Measurements from ENCODE around the gene IYD. TPM values are rescaled to one million over a fixed set of nuclear protein-coding genes. Genes with fewer than 3 reads are reported as not detected.

IYD gene
- not detected for total RNA-seq
- long read RNA-seq, donor 1: 0 reads
- long read RNA-seq, donor 2: 0 reads

- no peak for DNase-seq (ENCODE audit: low spot score)
- intact Hi-C loops (cut with DNase I): no loop called here
These were observed at the start of gene IYD for GRCh38 chr6:150368762-150369161. TSS of gene IYD (plus strand) at chr6:150369012. CDS start at chr6:150369032, 20 bp downstream.

- intact Hi-C loops (cut with DNase I): no loop called here
- DNase-seq (ENCODE audit: low spot score): no peak
These were observed 48.9 kb upstream of the IYD start for GRCh38 chr6:150319924-150320323.

GRCh38 chr6:150320442-150320841 is 48.4 kb upstream of the IYD start:
- intact Hi-C loops (cut with DNase I): no loop called here
- DNase-seq (ENCODE audit: low spot score): peak; percentile 87

GRCh38 chr6:150322466-150322871 is 46.3 kb upstream of the IYD start:
- intact Hi-C loops (cut with DNase I): no loop called here
- no peak for DNase-seq (ENCODE audit: low spot score)

GRCh38 chr6:150323205-150323604 is 45.6 kb upstream of the IYD start:
- intact Hi-C loops (cut with DNase I): no loop called here
- DNase-seq (ENCODE audit: low spot score): no peak

- DNase-seq (ENCODE audit: low spot score): no peak
- intact Hi-C loops (cut with DNase I): no loop called here
These were observed 44.8 kb upstream of the IYD start for GRCh38 chr6:150324044-150324443.

GRCh38 chr6:150325066-150325772 is 43.6 kb upstream of the IYD start:
- intact Hi-C loops (cut with DNase I): no loop called here
- DNase-seq (ENCODE audit: low spot score): no peak

GRCh38 chr6:150327117-150327774 is 41.6 kb upstream of the IYD start:
- no peak for DNase-seq (ENCODE audit: low spot score)
- intact Hi-C loops (cut with DNase I): no loop called here

GRCh38 chr6:150328744-150329405 is 39.9 kb upstream of the IYD start:
- no peak for DNase-seq (ENCODE audit: low spot score)
- intact Hi-C loops (cut with DNase I): no loop called here

- intact Hi-C loops (cut with DNase I): loop anchor here in 1 of 2 donors (5.0 kb wide), 1 partner anchor 249 kb away; no protein-coding TSS in a partner anchor
- no peak for DNase-seq (ENCODE audit: low spot score)
These were observed 37.5 kb upstream of the IYD start for GRCh38 chr6:150331344-150331743.

- intact Hi-C loops (cut with DNase I): loop anchor here in 1 of 2 donors (5.0 kb wide), 1 partner anchor 251 kb away; no protein-coding TSS in a partner anchor
These were observed 35.8 kb upstream of the IYD start for GRCh38 chr6:150332939-150333584.

GRCh38 chr6:150333585-150333941 is 35.2 kb upstream of the IYD start:
- intact Hi-C loops (cut with DNase I): loop anchor here in 1 of 2 donors (5.0 kb wide), 1 partner anchor 251 kb away; no protein-coding TSS in a partner anchor
- DNase-seq (ENCODE audit: low spot score): no peak

More at GRCh38 chr6:150332939-150333584, 35.8 kb upstream of the IYD start:
- no peak for DNase-seq (ENCODE audit: low spot score)

GRCh38 chr6:150334790-150335783 is 33.7 kb upstream of the IYD start:
- no peak for DNase-seq (ENCODE audit: low spot score)
- intact Hi-C loops (cut with DNase I): loop anchor here (5.0 kb wide), 1 partner anchor 253 kb away; no protein-coding TSS in a partner anchor

- intact Hi-C loops (cut with DNase I): loop anchor here in 1 of 2 donors (5.0 kb wide), 1 partner anchor 254 kb away; no protein-coding TSS in a partner anchor
- no peak for DNase-seq (ENCODE audit: low spot score)
These were observed 32.5 kb upstream of the IYD start for GRCh38 chr6:150336299-150336698.

GRCh38 chr6:150336708-150337107 is 32.1 kb upstream of the IYD start:
- intact Hi-C loops (cut with DNase I): loop anchor here in 1 of 2 donors (5.0 kb wide), 1 partner anchor 254 kb away; no protein-coding TSS in a partner anchor
- no peak for DNase-seq (ENCODE audit: low spot score)

- intact Hi-C loops (cut with DNase I): no loop called here
- DNase-seq (ENCODE audit: low spot score): no peak
These were observed 26.7 kb upstream of the IYD start for GRCh38 chr6:150342126-150342525.

GRCh38 chr6:150343434-150343833 is 25.4 kb upstream of the IYD start:
- no peak for DNase-seq (ENCODE audit: low spot score)
- intact Hi-C loops (cut with DNase I): no loop called here

- no peak for DNase-seq (ENCODE audit: low spot score)
- intact Hi-C loops (cut with DNase I): no loop called here
These were observed 23.0 kb upstream of the IYD start for GRCh38 chr6:150345781-150346180.
